VCaP (cell line): Measurements from ENCODE around the gene FASTK.

Experiments
- H3K27ac ChIP-seq: fragments of 450-650 bp; 2 replicates; pipeline ENCODE4 v1.5.1; 2017
- CTCF ChIP-seq: fragments of 450-650 bp; conservative IDR thresholded peaks from 2 replicates; pipeline ENCODE4 v1.5.1; 2017; ENCODE audit warnings: mild to moderate bottlenecking, moderate library complexity

The FASTK gene

GRCh38 chr7:151087245-151088018 lies 6.8 kb upstream of the FASTK start:
- TF ChIP-seq CTCF, result peak; percentile 70
- peak overlapping the region; percentile 97 for H3K27ac ChIP-seq

DNA sequence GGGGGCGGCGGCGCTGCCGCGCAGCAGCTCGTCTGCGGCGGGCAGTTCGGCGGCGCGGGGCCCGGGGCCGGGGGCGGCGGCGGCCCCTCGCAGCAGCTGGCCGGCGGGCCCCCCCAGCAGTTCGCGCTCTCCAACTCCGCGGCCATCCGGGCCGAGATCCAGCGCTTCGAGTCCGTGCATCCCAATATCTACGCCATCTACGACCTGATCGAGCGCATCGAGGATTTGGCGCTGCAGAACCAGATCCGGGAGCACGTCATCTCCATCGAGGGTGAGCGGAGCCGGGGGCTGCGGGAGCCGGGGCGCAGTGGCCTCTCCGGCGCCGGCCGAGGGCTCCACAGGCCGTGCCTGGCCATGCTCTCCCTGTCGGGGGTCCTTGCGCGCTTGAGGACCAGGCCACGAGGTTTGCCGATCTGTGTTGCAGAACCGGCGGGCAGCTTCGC lies 6.2 kb upstream of the FASTK start:
- peak overlapping the region; percentile 97 for H3K27ac ChIP-seq
- TF ChIP-seq CTCF, result no peak

DNA sequence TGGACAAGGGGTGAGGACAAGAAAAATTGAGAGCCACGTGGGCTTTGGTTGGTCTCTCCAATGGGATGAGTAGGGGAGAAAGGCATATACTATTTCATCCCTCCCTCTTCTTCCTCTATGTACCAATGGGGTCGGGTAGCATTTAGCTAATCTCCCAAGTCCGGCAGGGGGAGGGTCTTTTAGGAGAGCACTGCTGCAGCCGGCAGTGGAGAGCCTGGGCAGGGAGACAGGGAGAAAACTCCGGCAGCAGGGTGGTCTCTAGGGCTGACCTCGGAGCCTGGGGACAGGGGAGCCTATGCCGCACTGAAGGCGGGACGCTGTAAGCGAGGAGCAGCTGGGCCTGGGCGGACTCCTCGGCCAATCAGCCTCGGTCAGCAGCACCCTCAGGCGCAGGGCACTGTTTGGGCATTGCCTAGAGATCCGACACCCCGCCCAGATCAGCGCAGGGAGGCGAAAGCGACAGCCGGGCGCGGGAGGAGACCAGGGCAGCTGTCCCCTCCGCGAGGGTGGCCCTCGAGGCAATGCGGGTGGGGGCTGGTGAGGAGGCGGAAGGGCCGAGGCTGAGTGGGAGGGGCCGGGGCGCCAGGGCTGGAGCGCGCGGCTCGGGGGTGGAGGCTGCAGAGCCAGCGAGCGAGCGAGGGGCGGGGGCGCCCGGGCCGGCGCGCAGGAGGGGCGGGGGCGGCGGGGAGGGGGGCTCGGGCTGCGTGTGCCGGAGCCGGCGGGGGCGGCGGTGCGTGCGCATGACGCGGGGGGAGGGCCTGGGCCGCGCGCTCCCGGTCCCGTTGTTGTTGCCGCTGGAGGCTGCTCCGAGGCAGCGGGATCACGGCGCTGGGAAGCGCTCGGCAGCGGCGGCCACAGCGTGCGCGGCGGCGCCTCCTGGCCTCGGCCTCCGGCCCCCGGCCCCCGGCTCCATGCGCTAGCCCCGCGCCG lies 5.3 kb upstream of the FASTK start, which contains the start of gene AGAP3:
Gene AGAP3, plus strand, starts transcription at position 785 of the 930 bp plus-strand sequence. CDS start 267 bp downstream, outside the sequence.
- H3K27ac ChIP-seq, result peak within 1 kb of the TSS; percentile 97
- no peak; the same call in 1 of the 2 replicates for TF ChIP-seq CTCF

DNA sequence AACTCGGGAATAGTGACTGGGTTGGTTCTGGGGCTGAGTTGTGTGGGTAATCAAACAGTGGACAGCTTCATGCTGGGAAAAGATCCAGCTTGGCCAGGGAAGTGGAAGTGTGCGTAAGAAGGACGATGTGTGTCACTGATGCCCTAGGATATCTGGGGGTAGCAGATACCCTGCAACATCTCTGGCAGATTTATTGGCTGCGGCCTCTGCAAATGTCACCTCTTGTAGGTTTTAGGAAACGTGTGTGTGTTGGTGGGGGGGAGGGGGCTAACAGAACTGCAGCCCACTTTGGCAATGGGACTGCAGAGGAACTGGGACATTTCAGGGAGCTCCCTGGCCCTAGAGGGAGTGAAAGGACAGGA lies 4.7 kb upstream of the FASTK start:
- peak overlapping the region; percentile 97 for H3K27ac ChIP-seq
- TF ChIP-seq CTCF, result no peak

DNA sequence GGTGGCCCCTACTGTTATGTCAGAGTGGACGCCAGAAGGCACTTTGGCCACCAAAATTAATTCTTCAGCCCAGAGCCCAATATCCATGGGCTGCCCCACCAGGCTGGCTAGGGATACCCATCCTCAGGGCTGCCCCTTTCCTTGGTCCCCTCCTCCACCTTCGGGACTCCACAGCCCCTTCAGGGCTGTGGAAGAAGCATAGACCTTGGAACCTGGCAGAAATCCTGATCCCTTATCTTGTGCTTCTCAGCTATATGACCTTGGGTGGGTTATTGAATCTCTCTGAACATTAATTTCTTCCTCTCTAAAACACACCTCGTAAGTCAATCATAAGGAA lies 3.2 kb upstream of the FASTK start:
- H3K27ac ChIP-seq, result peak overlapping the region; percentile 97
- TF ChIP-seq CTCF, result no peak

GRCh38 chr7:151083071-151083823 lies 2.6 kb upstream of the FASTK start, which contains the start of gene TMUB1:
Gene TMUB1, minus strand, starts transcription at chr7:151083493. Its CDS starts 930 bp downstream, at chr7:151082563.
- TF ChIP-seq CTCF, result no peak
- H3K27ac ChIP-seq, result peak within 1 kb of the TSS; percentile 97
